ENCODE results near the gene MBD6.
"Not testable (repeated sequence)": the region's sequence is repeated elsewhere in the genome, so short reads cannot be mapped to it uniquely, and the experiment has no call there.

The MBD6 gene

DNA sequence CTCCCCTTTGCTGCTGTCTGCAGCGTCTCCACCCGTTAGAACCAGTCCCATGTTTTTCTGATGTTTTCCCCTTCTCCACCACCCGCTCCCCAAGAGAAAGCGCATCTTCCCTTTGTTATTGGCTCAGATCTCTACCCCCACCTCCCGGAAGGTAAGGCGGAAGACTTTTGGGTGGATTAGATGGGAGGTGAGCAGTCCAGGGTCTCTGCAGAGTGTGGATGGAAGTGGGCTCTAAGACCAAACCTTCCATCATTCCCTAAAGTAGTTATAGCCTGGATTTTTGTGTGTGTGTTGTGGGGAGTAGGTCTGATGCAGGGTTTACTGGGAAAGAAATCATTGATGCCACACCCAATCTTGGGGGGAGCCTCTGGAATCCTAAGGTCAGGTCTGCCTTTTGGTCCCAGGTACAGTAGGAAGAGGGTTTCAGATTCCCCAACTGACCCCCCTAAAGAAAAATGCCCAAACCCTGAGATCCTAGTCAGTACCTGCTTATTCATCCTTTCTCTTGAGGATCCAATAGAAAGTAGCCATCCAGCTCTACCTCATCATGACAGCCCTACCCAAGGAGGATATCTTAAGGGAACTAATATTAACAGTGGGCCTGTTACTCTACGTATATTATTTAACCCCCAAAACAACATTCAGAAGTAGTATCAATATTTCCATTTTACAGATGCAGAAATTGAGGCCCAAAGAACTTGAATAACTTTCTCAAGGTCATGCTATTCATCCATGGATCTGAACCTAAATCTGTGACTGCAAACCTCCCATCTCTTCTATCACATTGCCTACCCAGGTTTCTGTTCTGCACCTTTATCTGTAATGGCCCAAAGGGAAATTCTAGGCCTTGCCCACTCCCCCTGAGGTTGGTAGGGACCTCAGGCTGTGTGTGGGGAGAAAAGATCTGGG, 28.3 kb downstream of the MBD6 start:
- FAIRE-seq = no peak

DNA sequence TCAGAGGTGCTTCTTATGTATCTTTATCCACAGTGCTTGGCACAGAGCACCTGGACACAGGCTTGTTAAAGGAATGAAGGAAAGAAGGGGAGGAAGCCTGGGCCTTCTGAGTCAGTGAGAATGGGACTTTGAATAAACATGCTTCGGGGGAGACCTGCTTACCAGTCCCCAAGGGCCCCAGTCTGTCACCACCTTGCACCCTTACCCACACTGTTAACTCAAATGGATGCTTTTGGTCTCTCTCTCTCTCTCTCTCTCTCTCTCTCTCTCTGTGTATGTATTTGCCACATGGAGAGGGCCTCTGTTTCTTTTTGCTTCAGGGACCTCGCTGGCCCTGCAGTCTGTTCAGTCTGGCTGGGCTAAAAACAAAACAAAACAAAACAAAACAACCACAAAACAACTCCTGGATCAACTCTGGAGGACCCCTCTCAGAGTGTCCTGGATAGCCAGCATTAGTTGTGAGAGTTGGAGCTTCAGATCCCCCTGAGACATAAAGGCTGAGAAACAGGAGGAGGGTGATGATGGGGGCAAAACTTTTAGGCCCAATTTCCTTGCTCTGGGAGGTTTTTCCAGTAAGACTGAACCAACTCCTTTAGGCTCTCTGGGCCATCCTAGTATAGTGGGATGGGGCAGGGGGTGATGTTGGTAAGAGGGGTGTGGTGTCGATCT, 29.1 kb downstream of the MBD6 start:
- no peak for FAIRE-seq

DNA sequence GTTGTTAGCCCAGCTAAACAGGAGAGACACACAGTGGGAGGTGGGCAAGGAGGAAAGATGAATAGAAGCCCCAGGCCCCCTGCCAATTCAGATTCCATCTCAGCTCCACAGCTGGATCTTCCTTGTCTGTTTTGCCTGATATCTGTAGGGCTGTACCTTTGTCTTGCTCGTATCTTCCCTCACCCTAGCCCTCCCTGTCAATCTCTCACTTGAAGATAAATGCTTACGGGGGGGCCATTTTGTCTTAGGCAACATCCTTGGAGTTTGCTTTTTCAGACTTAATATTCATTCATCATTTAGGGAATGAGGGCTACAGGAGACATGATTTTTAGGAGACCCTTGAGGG, 29.7 kb downstream of the MBD6 start:
- FAIRE-seq = no peak

DNA sequence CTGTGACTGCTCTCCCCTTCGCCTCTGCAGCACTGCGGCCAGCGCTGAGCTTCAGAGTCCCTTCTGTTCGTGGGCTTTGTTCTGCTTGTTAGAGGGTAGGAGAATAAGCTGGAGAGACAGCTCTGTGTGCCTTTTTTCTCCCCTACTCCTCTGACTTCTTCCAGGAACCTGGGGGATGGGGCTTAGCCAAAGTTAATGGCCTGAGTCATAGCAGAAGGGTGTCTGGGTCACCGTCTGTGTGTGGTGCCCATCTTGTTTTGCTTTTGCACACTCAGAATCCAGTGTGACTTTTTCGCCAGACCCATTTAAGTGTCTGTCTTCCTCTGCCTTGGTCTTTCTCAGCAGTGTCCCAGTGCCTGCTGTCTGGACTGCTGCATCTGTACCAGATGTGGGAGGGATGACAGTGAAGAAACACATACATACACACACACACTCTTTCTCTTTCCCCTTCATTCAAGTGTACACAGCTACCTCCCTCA, 30.2 kb downstream of the MBD6 start:
- no peak for FAIRE-seq

DNA sequence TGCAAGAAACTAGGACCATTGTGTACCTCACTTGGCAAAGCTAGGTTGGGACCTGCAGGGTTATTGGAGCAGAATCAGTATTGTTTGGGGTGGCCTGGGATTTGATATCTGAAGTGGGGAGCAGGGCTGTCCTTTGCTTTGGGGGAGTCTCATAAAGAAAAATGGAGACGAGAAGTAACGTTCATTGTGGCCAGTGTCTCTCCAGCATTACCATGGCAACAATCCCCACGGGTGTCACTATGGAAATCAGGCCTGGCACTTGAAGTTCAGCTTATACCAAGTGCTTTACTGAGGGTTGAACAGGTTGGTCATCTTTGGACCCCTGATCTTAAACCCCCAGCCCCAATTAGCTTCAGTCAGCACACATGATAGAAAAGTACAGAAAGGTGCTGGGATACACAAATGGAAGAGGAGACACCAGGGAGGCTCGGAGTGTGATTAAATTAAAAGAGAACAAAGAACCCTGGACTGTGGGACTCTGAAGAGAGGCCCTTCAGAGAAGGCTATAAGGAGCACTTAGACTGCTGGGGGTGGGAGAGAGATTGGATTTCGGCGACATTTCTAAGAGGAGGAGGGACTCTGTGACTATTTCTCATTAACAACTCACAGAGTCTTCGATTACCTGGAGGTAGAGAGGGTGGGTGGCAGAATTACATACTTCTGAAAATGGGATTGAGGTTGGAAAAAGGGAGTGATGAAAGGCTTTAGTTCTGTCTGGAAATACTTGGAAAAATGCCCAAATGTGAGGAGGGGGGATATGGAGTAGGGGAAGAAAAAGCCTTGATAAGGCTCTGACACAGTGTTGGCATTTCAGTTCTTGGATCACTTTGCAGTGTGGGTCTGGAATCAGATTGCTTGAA, 30.9 kb downstream of the MBD6 start:
- no peak for FAIRE-seq

DNA sequence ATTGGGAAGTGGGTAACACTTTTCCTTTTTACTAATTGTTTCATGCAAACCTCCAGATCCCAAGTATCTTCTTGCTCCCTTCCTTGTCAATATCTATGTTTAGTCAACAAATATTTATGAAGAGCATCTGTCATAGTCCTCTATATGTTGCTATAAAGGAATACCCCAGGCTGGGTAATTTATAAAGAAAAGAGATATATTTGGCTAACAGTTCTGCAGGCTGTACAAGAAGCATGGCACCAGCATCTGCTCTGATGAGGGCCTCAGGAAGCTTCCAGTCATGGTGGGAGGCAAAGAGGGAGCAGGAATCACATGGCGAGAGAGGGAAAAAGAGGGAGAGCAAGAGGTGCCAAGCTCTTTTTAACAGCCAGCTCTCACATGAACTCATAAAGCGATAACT, 31.8 kb downstream of the MBD6 start:
- no peak for FAIRE-seq

DNA sequence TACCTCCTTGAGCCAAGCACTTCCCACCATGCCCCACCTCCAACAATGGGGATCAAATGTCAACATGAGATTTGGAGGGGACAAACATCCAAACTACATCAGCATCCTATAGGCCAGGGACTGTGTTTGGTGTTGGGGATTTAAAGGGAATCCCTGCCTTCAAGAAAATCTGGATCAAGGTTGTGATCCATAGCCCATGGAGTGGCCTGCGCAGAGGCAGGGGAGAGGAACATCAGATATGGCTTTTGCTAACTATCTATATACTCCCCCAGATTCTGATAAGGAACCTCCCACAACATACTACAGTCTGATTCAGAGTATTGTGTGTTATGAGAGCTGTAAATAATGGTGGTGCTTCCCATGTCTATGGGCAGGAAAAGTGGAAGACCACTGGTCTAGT, 32.3 kb downstream of the MBD6 start:
- FAIRE-seq = no peak

DNA sequence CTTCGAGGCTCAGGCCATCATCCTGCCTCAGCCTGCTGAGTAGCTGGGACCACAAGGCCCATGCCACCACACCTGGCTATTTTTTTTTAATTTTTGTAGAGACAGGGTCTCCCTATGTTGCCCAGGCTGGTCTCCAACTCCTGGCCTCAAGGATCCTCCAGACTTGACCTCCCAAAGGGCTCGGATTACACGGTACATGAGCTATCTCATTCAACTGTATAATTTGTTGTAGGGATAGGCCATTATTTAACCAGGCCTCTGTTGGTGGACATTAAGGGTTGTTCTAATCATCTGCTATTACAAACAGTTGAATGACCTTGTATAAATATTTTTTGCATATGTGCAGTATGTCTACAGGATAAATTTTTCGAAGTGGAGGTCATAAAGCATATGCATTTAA, 36.2 kb downstream of the MBD6 start:
- no peak for FAIRE-seq

DNA sequence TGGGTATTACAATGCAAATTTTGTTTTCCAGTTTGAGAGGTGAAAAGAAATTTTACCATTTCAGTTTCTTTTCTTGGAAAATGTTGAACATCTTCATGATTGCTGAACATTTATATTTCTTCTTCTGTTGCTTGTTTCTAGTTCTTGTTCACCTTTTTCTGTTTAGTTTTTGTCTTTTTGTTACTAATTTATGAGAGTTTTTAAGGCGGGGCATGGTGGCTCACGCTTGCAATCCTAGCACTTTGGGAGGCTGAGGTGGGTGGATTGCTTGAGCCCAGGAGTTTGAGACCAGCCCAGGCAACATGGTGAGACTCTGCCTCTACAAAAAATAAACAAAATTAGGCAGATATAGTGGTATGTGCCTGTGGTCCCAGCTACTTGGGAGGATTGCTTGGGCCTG, 37.9 kb downstream of the MBD6 start:
- FAIRE-seq = no peak

DNA sequence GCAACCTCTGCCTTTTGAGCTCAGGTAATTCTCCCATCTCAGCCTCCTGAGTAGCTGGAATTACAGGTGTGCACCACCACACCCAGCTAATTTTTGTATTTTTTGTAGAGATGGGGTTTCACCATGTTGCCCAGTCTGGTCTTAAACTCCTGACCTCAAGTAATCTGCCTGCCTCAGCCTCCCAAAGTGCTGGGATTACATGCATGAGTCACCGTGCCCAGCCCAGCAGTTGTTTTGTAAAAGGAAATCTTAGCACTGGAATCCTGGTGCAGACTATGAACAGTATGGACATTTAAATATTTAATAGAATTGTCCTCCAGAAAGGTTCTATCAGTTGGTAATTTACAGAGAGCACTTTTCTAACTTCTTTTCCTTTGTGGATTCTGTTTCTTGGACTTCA, 38.5 kb downstream of the MBD6 start:
- not testable (repeated sequence) for FAIRE-seq

DNA sequence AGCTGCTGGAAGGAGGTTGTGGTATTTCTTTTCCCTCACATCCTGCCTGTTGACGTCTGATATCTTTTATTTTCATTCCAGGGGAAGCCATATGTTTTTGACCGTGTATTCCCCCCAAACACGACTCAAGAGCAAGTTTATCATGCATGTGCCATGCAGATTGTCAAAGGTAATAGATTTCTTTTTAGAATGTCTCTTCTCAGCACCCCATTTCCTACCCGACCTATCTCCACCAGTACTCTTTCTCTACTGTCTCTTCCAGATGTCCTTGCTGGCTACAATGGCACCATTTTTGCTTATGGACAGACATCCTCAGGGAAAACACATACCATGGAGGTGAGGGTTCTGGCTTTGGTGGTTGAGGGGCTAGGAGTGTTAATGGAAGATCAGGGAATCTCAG, 40.7 kb downstream of the MBD6 start:
- no peak for FAIRE-seq

DNA sequence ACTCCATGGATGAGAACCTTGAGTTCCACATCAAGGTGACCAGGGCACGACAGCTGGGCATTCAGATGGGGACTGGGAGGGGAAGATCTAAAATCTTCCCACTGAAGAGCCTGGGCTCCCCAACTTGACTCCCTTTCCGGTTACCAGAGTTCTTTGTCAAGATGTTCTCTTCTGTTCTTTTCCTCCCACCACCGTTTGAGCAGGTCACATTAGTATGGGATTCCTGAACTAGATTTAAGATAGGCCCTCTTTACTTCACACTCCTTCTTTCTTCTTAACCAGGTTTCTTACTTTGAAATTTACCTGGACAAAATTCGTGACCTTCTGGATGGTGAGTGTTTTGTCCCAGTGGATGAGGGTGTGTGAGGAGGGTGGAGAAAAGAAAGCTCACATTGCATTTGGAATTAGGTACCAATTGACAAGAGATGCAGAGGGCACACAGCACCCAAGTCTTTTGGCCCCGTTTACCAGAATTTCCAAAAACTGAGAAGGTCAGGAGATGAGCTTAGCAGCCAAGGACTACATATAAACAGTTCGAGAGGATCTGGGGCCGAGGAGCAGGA, 41.6 kb downstream of the MBD6 start:
- FAIRE-seq = no peak

DNA sequence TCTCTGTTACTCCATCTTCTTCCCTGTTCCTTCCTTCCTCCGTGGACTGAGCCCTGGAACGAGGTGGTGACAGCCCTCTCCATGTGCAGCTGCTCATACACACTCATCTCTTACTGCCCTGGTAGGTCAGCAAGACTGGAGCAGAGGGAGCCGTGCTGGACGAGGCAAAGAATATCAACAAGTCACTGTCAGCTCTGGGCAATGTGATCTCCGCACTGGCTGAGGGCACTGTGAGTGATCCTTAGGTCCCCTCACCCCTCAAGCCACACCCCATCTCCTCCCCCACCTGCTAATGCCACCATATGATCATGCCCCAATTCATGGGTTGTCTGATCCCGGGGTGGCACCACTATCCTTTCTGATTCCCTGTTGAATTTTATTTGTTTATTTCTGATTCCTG, 46.2 kb downstream of the MBD6 start:
- no peak for FAIRE-seq

DNA sequence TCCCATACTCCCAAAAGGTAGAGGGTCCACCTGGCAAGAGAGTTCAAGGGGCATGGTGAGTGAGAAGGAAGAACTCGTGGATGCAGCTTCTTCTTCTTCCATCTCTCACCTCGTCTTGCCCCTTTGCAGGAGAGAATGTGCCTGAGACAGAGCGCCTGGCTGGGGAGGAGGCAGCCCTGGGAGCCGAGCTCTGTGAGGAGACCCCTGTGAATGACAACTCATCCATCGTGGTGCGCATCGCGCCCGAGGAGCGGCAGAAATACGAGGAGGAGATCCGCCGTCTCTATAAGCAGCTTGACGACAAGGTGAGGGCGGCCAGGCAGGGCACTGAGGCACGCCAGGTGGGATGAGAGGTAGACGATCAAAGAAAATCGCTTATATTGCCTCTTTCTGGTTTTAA, 47.2 kb downstream of the MBD6 start:
- no peak for FAIRE-seq

DNA sequence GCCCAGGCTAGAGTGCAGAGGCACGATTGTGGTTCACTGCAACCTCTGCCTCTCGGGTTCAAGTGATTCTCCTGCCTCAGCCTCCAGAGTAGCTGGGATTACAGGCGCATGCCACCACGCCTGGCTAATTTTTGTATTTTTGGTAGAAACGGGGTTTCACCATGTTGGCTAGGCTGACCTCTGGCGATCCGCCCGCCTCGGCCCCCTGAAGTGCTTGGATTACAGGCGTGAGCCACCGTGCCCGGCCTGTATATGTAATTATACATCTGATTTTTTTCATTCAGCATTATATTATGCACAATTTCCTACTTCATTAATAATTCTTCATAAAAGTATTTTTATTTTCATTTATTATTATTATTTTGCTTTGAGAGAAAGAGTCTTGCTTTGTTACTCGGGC, 47.8 kb downstream of the MBD6 start:
- not testable (repeated sequence) for FAIRE-seq

DNA sequence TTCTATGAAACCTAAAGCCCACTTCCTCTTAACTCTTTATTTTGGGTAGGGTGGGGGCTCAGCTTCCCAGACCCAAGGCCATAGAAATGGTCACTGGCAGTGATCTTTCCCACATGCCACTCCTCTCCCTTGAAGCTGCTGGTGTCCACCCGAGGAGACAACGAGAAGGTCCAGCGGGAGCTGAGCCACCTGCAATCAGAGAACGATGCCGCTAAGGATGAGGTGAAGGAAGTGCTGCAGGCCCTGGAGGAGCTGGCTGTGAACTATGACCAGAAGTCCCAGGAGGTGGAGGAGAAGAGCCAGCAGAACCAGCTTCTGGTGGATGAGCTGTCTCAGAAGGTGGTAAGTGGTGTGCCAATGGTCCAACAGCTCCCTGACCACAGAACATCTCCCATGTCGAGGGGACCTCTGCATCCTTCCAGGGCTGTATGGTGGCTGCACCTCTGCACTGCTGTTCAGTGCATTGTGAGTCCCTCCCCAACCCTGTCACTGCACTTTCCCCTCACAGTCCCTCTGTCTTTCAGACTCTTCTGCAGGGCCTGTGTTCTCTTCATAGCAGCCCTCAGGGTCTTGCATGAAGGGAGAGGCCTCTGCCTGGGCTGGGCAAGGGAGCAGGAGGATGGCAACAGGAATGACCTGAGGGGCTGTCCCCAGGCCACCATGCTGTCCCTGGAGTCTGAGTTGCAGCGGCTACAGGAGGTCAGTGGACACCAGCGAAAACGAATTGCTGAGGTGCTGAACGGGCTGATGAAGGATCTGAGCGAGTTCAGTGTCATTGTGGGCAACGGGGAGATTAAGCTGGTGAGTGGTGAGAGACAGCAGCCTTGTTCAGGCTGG, 49.5 kb downstream of the MBD6 start:
- no peak for FAIRE-seq

DNA sequence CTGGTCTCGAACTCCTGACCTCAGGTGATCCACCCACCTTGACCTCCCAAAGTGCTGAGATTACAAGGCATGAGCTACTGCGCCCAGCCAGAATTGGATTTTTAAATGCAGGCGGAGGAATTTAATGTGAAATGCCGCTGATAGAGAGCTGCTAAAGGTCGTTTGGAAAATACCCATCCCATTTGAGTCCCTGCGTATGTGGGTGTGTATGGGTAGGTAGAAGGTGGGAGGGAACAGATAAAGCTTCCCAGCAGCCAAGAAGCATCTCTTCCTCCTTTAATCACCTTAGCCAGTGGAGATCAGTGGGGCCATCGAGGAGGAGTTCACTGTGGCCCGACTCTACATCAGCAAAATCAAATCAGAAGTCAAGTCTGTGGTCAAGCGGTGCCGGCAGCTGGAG, 52.2 kb downstream of the MBD6 start:
- no peak for FAIRE-seq

DNA sequence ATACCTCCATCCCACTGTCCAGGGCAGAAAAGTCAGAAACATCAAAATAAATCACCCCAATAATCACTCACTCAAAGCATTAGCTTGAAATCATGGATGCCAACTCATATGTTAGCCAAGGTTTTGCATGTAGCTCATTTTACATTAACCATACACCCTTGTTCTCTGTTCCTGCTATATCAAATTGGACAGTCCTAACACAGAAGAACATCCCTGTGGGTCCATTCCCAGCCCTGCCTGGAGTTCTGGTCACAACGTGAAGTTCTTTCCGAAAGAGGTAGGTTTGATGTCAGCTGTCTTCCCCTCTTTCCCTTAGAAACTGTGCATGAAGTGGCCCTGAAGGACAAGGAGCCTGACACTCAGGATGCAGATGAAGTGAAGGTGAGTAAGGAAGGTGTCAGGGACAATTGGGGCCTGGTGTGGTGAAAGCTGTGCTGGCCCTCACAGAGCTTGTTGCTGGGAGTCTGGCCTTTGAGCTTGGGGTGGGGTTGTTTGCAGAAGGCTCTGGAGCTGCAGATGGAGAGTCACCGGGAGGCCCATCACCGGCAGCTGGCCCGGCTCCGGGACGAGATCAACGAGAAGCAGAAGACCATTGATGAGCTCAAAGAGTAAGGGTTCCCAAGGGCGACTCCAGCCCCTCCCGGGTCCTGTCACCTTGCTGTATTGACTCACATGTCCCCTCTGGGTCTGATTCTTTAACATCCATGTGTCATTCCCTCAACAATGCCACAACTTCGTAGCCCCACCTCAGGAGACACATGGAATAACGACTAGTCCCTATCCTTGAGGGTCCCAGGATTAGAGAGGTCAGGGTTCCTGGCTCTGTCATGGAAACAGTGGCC, 53.4 kb downstream of the MBD6 start:
- no peak for FAIRE-seq

DNA sequence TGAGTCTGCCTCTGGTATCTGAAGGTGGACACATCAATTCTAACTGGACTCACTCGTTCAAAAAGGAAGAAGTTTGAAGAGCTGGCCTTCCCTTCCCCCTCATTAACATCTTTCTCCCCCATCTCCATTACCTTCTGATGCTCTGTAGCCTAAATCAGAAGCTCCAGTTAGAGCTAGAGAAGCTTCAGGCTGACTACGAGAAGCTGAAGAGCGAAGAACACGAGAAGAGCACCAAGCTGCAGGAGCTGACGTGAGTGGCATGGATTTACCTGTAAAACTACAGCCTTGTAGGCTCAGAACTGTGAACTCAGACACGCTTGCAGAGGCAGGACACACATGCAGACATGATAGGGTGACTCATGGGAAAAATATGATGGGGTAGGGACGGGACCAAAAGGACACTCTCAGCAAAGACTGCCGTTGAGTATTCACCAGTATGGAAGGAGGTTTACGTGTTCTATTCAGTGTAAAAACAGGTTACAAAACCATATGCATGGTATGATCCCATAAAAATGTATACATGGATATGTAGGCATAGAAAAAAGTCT, 54.1 kb downstream of the MBD6 start:
- no peak for FAIRE-seq

DNA sequence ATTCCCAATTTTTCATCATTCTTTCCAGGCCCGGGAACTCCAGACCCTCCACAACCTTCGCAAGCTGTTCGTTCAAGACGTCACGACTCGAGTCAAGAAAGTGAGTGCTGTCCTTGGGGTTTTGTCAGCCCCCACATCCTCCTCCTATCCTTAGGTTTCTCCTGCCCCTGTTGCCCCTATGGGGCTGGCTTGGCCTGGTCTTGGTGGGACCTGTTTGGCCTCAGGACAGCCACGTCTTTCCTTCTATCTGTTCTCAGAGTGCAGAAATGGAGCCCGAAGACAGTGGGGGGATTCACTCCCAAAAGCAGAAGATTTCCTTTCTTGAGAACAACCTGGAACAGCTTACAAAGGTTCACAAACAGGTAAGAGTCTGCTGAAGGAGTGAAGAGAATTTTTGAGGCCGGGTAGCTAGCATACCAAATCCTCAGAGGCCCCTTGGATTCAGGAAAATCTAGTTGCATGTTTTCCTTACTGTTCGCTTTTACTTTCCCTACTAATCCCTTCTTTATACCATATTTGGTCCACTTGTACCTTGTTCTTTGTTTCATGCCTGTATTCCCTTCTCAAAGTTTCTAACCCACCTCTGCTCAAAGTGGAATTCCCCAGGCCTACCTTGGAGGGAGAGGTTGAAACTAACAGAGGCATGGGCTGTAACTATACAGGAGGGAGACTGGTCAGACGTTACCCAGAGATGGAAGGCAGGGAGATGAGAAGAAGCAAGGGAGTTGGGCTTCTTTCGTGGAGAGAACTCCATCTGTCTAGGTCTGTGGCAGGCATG, 55.5 kb downstream of the MBD6 start:
- no peak for FAIRE-seq
